NT2/D1 (cell line): ENCODE results near the gene RTP5.

Experiments used
- DNase-seq: peaks from one replicate; pipeline ENCODE4 v3.0.0-alpha.2; 2011; ENCODE audit warnings: low read depth, low spot score
- H3K27me3 ChIP-seq: 2 replicates; pipeline ENCODE4 v1.6.0; 2011; ENCODE audit warnings: mild to moderate bottlenecking; ENCODE audit not compliant: insufficient read length, insufficient read depth
- H3K36me3 ChIP-seq: 2 replicates; pipeline ENCODE4 v1.6.1; 2011; ENCODE audit warnings: mild to moderate bottlenecking, low read length, mixed read lengths; ENCODE audit not compliant: insufficient read depth, insufficient read length
- H3K4me1 ChIP-seq: 2 replicates; pipeline ENCODE4 v1.5.1; 2011; ENCODE audit not compliant: insufficient read depth, insufficient read length
- H3K4me3 ChIP-seq: 2 replicates; pipeline ENCODE4 v1.5.1; 2011; ENCODE audit warnings: low read depth; ENCODE audit not compliant: insufficient read length
- H3K9ac ChIP-seq: 2 replicates; pipeline ENCODE4 v1.6.0; 2011; ENCODE audit warnings: low read depth; ENCODE audit not compliant: insufficient read length
- H3K9me3 ChIP-seq: 2 replicates; pipeline ENCODE4 v1.5.1; 2011; ENCODE audit warnings: mild to moderate bottlenecking, low read length; ENCODE audit not compliant: insufficient read depth
- SUZ12 ChIP-seq: IDR thresholded peaks from 2 replicates; pipeline ENCODE4 v1.6.1; 2011; ENCODE audit not compliant: insufficient read length, insufficient read depth; ENCODE audit errors: extremely low read depth
- YY1 ChIP-seq: IDR thresholded peaks from 2 replicates; pipeline ENCODE4 v1.6.1; 2011; ENCODE audit not compliant: insufficient read length, insufficient read depth
- ZNF274 ChIP-seq: IDR thresholded peaks from 2 replicates; pipeline ENCODE4 v1.6.1; 2011; ENCODE audit warnings: mild to moderate bottlenecking, low read depth, low read length

Gene RTP5

DNA sequence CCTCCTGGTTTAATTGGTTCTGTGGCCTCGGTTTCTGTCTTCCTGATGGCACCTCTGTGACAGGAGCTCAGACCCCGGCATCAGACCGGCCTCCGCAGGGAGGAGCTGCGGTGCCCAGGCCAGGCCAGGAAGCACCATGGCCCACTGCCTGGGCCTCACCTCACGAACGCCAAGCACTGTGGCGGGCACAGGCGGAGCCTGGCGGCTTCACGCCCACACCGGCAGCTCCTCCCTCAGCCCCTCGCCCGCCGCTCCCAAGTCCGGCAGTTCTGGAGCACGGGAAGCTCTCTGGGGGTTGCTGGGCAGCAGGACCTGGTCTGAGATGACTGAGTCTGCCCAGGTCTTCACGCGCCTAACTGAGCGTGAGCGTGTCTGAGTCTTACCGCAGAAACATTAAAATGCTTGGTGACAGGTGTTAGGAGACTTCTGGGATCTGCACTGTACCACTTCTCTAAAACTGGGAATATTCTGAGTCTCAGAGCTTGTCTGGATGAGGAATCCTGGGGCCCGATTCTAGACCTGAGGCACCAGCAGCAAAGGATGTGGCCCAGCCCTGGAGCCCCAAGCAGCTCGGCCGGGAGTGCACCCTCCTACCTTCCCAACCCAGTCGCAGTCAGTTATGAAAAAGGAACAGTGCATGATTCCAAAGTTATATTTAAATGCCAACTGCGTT is 21.9 kb downstream of the RTP5 start:
- no peak for DNase-seq
- Histone ChIP-seq H3K36me3 (no peaks in the 10 kb centered on the region), H3K9me3 (peaks cover 10% of the 10 kb centered on the region; the same call in 1 of the 2 replicates), H3K27me3 (no peaks in the 10 kb centered on the region), H3K9ac (no peak overlapping the region), H3K4me1 (no peaks in the 10 kb centered on the region), H3K4me3 (no peak overlapping the region)
- TF ChIP-seq SUZ12, result no peak
- TF ChIP-seq ZNF274, result no peak
- no peak for TF ChIP-seq YY1

DNA sequence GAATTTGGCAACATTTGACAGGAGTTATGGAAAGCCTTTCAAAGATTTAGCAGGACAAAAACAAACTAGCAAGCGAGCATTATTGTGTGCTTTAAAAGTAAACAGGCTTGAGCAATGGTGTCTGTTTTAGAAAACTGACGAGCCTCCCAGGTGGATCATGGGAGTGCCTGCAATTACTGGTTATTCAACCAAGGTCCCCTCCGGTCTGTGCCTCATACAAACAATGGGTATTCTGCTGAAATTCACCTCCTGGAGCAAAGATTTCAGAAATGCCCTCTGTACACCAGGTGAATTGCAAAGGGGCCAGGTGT is 22.4 kb downstream of the RTP5 start:
- TF ChIP-seq YY1 (no peak), ZNF274 (no peak), SUZ12 (no peak)
- H3K36me3 ChIP-seq, result no peaks in the 10 kb centered on the region
- no peak for DNase-seq

DNA sequence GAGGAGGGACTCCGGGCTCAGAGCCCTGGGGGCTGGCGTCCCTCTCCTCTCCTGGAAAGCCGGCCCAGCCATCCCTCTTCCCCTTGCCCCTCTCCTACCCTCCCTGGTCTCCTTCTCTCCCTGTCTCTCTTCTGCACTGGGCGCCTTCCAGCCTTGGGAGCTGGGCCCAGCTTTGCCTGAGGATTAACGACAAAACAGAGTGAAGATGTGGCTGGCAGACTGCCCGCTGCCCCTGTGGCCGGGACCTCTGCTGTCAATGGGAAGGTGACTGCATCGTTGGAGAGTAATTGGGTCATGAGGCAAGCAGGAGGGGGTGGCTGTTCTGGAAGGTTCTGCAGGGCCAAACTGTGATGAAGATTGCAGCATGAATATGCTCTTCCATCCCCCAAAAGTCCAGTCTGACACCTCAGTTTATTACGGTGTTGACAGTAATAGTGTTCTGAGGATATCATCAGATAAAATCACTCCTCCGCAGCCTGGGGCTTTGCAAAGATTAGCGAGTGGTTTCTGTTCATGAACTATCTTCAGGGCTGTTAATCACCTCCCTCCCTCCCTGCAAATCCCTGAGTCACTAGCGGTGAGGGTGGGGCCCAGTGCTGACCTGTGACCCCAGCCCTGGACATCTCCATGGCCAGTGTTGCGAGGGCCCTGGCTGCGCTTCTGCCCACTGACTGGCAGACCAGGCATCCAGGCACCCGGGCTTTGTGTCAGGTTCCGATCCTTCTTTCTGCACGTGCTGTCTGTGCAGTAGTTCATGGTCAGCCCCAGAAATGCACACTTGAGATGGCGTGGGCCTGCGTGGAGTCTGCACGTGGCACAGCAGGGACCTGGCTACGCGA is 23.0 kb downstream of the RTP5 start:
- Histone ChIP-seq H3K4me3 (no peak overlapping the region), H3K9ac (no peak overlapping the region), H3K9me3 (peaks cover 10% of the 10 kb centered on the region; the same call in 1 of the 2 replicates), H3K4me1 (no peaks in the 10 kb centered on the region), H3K36me3 (no peaks in the 10 kb centered on the region), H3K27me3 (no peaks in the 10 kb centered on the region)
- TF ChIP-seq ZNF274 (no peak), YY1 (no peak), SUZ12 (no peak)
- DNase-seq, result no peak

More for the DNA sequence above, 22.4 kb downstream of the RTP5 start:
- Histone ChIP-seq H3K9ac (no peak overlapping the region), H3K4me3 (no peak overlapping the region), H3K4me1 (no peaks in the 10 kb centered on the region), H3K27me3 (no peaks in the 10 kb centered on the region), H3K9me3 (peaks cover 10% of the 10 kb centered on the region; the same call in 1 of the 2 replicates)

DNA sequence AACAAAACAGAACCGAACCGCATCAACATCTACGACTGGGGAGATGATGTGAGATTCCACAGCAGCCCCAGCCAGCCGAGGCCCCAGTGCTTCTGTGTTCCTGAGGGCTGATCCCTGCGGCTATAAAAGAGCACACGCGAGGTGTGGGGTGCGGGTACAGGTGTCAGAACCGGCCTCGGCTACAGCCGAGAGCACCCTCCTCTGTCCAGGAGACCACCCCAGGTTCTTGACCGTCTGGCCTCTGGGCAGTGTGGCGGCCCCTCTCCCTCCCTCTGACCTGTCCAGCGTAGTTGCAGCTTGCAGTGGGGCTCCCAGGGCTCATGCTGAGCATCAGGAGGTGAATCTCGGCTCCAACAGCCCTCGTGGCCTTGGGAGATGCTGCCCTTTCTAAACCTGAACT is 23.7 kb downstream of the RTP5 start:
- no peak overlapping the region for H3K4me3 ChIP-seq
- H3K27me3 ChIP-seq, result no peaks in the 10 kb centered on the region
- H3K36me3 ChIP-seq, result no peaks in the 10 kb centered on the region
- no peak for DNase-seq
- no peak for TF ChIP-seq ZNF274
- no peak for TF ChIP-seq YY1
- TF ChIP-seq SUZ12, result no peak
- no peak overlapping the region for H3K9ac ChIP-seq
- H3K4me1 ChIP-seq, result no peaks in the 10 kb centered on the region
- H3K9me3 ChIP-seq, result peaks cover 10% of the 10 kb centered on the region; the same call in 1 of the 2 replicates

DNA sequence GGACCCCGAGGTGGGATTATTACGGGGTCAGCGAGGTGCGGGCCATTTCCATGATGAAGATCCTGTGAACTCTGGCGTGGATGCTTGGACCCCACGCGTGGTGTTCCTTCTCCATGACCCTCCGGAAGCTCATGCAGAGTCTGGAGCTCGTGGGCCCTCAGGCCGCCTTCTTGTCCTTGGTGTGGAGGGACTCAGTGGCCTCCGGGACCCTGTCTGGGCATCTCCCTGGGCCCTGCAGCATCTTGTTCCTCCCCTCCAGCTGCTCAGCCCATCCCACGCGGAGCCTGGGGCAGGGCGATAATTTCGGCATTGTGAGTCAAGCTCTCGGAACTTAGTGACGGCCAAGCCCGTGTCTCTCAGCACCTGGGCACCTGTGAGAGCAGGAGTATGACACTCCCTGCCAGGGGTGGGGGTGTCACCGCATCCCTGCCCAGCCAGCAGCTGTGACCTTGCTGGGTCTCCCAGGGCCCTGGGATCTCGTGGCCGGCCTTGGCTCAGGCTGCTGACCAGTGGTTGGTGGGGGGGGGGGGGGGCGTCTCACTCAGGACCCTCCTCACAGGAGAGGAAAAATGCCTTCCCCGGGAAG is 24.6 kb downstream of the RTP5 start:
- peaks cover 4% of the 10 kb centered on the region; the same call in 1 of the 2 replicates for H3K9me3 ChIP-seq
- no peak overlapping the region for H3K9ac ChIP-seq
- TF ChIP-seq YY1, result no peak
- H3K4me1 ChIP-seq, result peaks cover 6% of the 10 kb centered on the region
- H3K4me3 ChIP-seq, result no peak overlapping the region
- DNase-seq, result no peak
- H3K27me3 ChIP-seq, result no peaks in the 10 kb centered on the region
- H3K36me3 ChIP-seq, result no peaks in the 10 kb centered on the region

DNA sequence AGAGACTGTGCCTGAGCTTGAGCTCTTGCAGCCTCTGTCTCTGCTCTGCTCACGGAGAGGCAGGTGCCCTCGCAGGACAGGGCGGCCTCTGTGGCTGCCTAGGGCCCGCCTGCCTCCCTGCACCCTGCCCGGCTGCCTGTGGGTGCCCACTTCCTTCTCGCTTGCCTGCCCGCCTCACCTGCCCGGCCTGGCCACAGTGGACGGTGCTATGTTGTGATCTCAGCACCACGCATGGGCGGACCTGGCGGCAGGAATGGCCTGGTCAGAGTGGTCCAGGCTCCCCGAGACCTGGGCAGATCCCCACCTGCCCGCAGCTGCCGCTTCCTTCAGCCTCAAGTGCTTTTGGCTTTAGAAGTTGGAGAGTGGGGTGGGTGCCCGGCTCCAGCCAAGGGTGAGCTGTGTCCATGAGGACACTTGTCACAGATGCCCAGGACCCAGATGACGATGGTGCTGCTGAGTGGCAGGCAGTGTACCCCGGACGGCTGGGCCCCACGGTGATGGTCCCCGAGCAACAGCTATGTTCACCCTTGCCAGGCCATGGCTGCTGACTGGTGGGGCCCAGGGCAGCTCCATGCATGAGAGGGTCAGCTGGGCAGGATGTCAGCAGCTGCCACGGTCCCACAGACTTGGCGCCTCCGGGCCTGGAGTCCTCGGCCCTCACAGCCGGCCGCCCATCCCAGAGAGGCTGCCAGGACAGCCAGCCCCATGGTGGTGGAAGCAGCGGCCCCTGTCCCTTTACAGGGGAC is 25.3 kb downstream of the RTP5 start:
- Histone ChIP-seq H3K36me3 (no peaks in the 10 kb centered on the region), H3K9ac (no peak overlapping the region), H3K9me3 (no peaks in the 10 kb centered on the region; the same call in 1 of the 2 replicates), H3K4me1 (peaks cover 7% of the 10 kb centered on the region), H3K27me3 (no peaks in the 10 kb centered on the region), H3K4me3 (no peak overlapping the region)
- DNase-seq, result no peak
- TF ChIP-seq SUZ12 (no peak), YY1 (no peak), ZNF274 (no peak)

DNA sequence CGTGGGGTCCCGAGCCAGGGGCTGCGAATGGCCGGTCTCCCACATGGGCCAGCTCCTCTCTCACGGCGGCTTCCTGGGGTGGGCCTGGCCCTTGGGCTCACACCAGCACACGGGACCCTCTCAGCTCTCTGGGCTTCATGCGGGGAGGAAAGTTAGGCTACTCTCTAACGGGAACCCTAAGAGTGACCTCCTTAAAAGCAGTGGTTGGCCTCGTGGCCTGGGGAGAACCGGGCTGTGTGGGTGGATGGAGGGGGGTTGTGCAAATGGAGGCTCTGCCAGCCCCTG is 25.8 kb downstream of the RTP5 start:
- H3K36me3 ChIP-seq, result no peaks in the 10 kb centered on the region

More for the DNA sequence above, 25.8 kb downstream of the RTP5 start:
- no peak for TF ChIP-seq ZNF274
- TF ChIP-seq YY1, result no peak
- no peak for TF ChIP-seq SUZ12
- no peaks in the 10 kb centered on the region; the same call in 1 of the 2 replicates for H3K9me3 ChIP-seq
- no peaks in the 10 kb centered on the region for H3K27me3 ChIP-seq
- no peak overlapping the region for H3K9ac ChIP-seq
- no peak for DNase-seq
- no peak overlapping the region for H3K4me3 ChIP-seq
- peaks cover 10% of the 10 kb centered on the region for H3K4me1 ChIP-seq
